H1 (cell line): ENCODE data around the gene CDIPT. TPM values are rescaled to one million over a fixed set of nuclear protein-coding genes. Genes with fewer than 3 reads are reported as not detected.

Source experiments
- CTCF ChIA-PET: fragments of 300-600 bp; sonication (Branson Sonifier 250); formaldehyde crosslinking; loops from one replicate; lab custom pipeline; 2021; ENCODE audit not compliant: partially characterized antibody; lab: Charles Lee
- POLR2A ChIA-PET: fragments of 300-600 bp; sonication (Branson Sonifier 250); formaldehyde crosslinking; loops from one replicate; lab custom pipeline; 2021; ENCODE audit warnings: inconsistent platforms; ENCODE audit not compliant: partially characterized antibody; lab: Charles Lee
- DNase-seq, 2 experiments: peaks; one replicate each; pipeline versions ENCODE4 v3.0.0 to v3.0.0-alpha.2; 2010 to 2022; ENCODE audit warnings: low spot score in 2 of 2, low read depth in 1 of 2, mixed read lengths in 1 of 2
- FAIRE-seq: peaks from 2 replicates; lab custom pipeline; 2011; peaks lifted over from hg19 to GRCh38; lab: Jason Lieb, UNC
- H2AFZ ChIP-seq: 2 replicates; pipeline ENCODE4 v1.8.1; 2012; ENCODE audit warnings: low read length, inconsistent platforms
- H2AK5ac ChIP-seq: 2 replicates; pipeline ENCODE4 v1.6.1; 2013; ENCODE audit warnings: low read depth, low read length
- H2BK120ac ChIP-seq: replicated peaks from 2 replicates; pipeline ENCODE3; 2013; ENCODE audit warnings: low read depth, low read length, inconsistent platforms
- H2BK12ac ChIP-seq: 2 replicates; pipeline ENCODE4 v1.6.1; 2013; ENCODE audit warnings: low read depth, low read length
- H2BK15ac ChIP-seq: 2 replicates; pipeline ENCODE4 v1.6.1; 2013; ENCODE audit warnings: low read length
- H2BK20ac ChIP-seq: 2 replicates; pipeline ENCODE4 v1.6.1; 2013; ENCODE audit warnings: low read length
- H2BK5ac ChIP-seq: 2 replicates; pipeline ENCODE4 v1.6.1; 2013; ENCODE audit warnings: low read depth, low read length
- H3K14ac ChIP-seq: 2 replicates; pipeline ENCODE4 v1.6.1; 2013; ENCODE audit warnings: inconsistent platforms; ENCODE audit not compliant: insufficient read length
- H3K18ac ChIP-seq: 2 replicates; pipeline ENCODE4 v1.6.1; 2013; ENCODE audit warnings: low read length; ENCODE audit errors: extremely low read depth
- H3K23ac ChIP-seq: 2 replicates; pipeline ENCODE4 v1.6.1; 2013; ENCODE audit warnings: inconsistent platforms; ENCODE audit not compliant: insufficient read length
- H3K23me2 ChIP-seq: 2 replicates; pipeline ENCODE4 v1.6.1; 2013; ENCODE audit warnings: low read depth, low read length
- H3K27ac ChIP-seq: 2 replicates; pipeline ENCODE4 v1.6.1; 2011; ENCODE audit warnings: low read depth, low read length, inconsistent platforms
- H3K27me3 ChIP-seq, 4 experiments: replicated peaks in 1 of 4; 1 replicate in 1 of 4; 2 replicates in 3 of 4; pipeline versions ENCODE4 v1.6.1 to v1.8.1; 2011 to 2013; ENCODE audit warnings: low read length in 3 of 4, mild to moderate bottlenecking in 3 of 4, inconsistent platforms in 2 of 4, mixed read lengths in 2 of 4, moderate library complexity in 1 of 4; ENCODE audit not compliant: control insufficient read depth in 3 of 4, insufficient read depth in 3 of 4; ENCODE audit errors: extremely low read depth in 1 of 4
- H3K36me3 ChIP-seq, 4 experiments: 2 replicates each; pipeline versions ENCODE4 v1.6.1 to v1.8.1; 2011 to 2013; ENCODE audit warnings: mild to moderate bottlenecking in 4 of 4, low read length in 3 of 4, moderate library complexity in 2 of 4, control low read depth in 1 of 4, inconsistent platforms in 1 of 4; ENCODE audit not compliant: insufficient read depth in 4 of 4, control insufficient read depth in 2 of 4
- H3K4ac ChIP-seq: replicated peaks from 2 replicates; pipeline ENCODE3; 2013; ENCODE audit warnings: low read length, low read depth, mixed read lengths, inconsistent platforms; ENCODE audit not compliant: insufficient read length
- H3K4me1 ChIP-seq, 4 experiments: replicated peaks in 1 of 4; 1 replicate in 1 of 4; 2 replicates in 3 of 4; pipeline versions ENCODE4 v1.6.1 to v1.8.1; 2011 to 2013; ENCODE audit warnings: low read length in 3 of 4, inconsistent platforms in 2 of 4, mixed read lengths in 1 of 4; ENCODE audit not compliant: insufficient read depth in 4 of 4, control insufficient read depth in 3 of 4
- H3K4me2 ChIP-seq, 2 experiments: 2 replicates each; pipeline versions ENCODE4 v1.6.1 to v1.8.1; 2011 to 2013; ENCODE audit warnings: low read depth in 2 of 2, low read length in 2 of 2, control low read depth in 1 of 2, inconsistent platforms in 1 of 2, mild to moderate bottlenecking in 1 of 2; ENCODE audit not compliant: insufficient read depth in 1 of 2
- H3K4me3 ChIP-seq, 4 experiments: fragments of 200-600, 300-600 bp in 1 of 4; sonication (generic), shearing (Covaris generic), sonication (Bioruptor Twin) in 1 of 4; 2 replicates each; pipeline versions ENCODE4 v1.5.1 to v1.8.1; 2011 to 2016; ENCODE audit warnings: low read length in 4 of 4, low read depth in 3 of 4, control low read depth in 2 of 4, inconsistent platforms in 2 of 4, mild to moderate bottlenecking in 2 of 4, mixed read lengths in 1 of 4, moderate library complexity in 1 of 4; ENCODE audit not compliant: insufficient read depth in 2 of 4; ENCODE audit errors: extremely low read depth in 1 of 4
- H3K56ac ChIP-seq: replicated peaks from 2 replicates; pipeline ENCODE3; 2013; ENCODE audit warnings: low read depth, mild to moderate bottlenecking, mixed read lengths, low read length, inconsistent platforms; ENCODE audit not compliant: insufficient read length
- H3K79me1 ChIP-seq: 2 replicates; pipeline ENCODE4 v1.6.1; 2013; ENCODE audit warnings: low read depth, low read length, control low read depth
- H3K79me2 ChIP-seq, 2 experiments: 2 replicates each; pipeline versions ENCODE4 v1.6.1 to v1.8.1; 2012 to 2013; ENCODE audit warnings: low read length in 2 of 2, mild to moderate bottlenecking in 2 of 2, inconsistent platforms in 1 of 2; ENCODE audit not compliant: insufficient read depth in 2 of 2, control insufficient read depth in 1 of 2
- H3K9ac ChIP-seq, 4 experiments: replicated peaks in 1 of 4; 1 replicate in 1 of 4; 2 replicates in 3 of 4; pipeline versions ENCODE4 v1.6.1 to v1.8.1; 2011 to 2013; ENCODE audit warnings: low read depth in 3 of 4, low read length in 3 of 4, control low read depth in 2 of 4, mild to moderate bottlenecking in 2 of 4, moderate library complexity in 2 of 4, inconsistent platforms in 1 of 4; ENCODE audit errors: extremely low read depth in 1 of 4
- H3K9me3 ChIP-seq, 2 experiments: 2 replicates each; pipeline versions ENCODE4 v1.6.1 to v1.8.1; 2012 to 2013; ENCODE audit warnings: mild to moderate bottlenecking in 2 of 2, moderate library complexity in 2 of 2, control low read depth in 1 of 2, inconsistent platforms in 1 of 2, low read depth in 1 of 2, low read length in 1 of 2, mixed read lengths in 1 of 2; ENCODE audit not compliant: insufficient read depth in 2 of 2
- H4K20me1 ChIP-seq, 2 experiments: replicated peaks in 1 of 2; 2 replicates each; pipeline versions ENCODE3 to v1.8.1; 2011 to 2013; ENCODE audit warnings: inconsistent platforms in 2 of 2, low read length in 2 of 2, mild to moderate bottlenecking in 1 of 2; ENCODE audit not compliant: insufficient read depth in 2 of 2, control insufficient read depth in 1 of 2
- H4K5ac ChIP-seq: 2 replicates; pipeline ENCODE4 v1.6.1; 2013; ENCODE audit warnings: low read length, low read depth, mixed read lengths, inconsistent platforms; ENCODE audit not compliant: insufficient read length
- H4K8ac ChIP-seq: 2 replicates; pipeline ENCODE4 v1.8.0; 2013; ENCODE audit warnings: mild to moderate bottlenecking, moderate library complexity, low read length, inconsistent platforms; ENCODE audit not compliant: insufficient read depth; ENCODE audit errors: extremely low read depth
- H4K91ac ChIP-seq: replicated peaks from 2 replicates; pipeline ENCODE3; 2013; ENCODE audit warnings: low read length, mixed read lengths, inconsistent platforms; ENCODE audit not compliant: insufficient read length
- KDM4A ChIP-seq: IDR thresholded peaks from one replicate; pipeline ENCODE4 v1.7.1; 2012; ENCODE audit warnings: low read depth, mild to moderate bottlenecking, moderate library complexity, low read length, inconsistent platforms; ENCODE audit not compliant: severe bottlenecking
- SIN3A ChIP-seq, 2 experiments: IDR thresholded peaks in 1 of 2; conservative IDR thresholded peaks in 1 of 2; 2 replicates each; pipeline ENCODE4 v1.6.1; 2011 to 2012; ENCODE audit warnings: low read length in 2 of 2, improper control_type of control experiment in 1 of 2, low read depth in 1 of 2, mild to moderate bottlenecking in 1 of 2
- WGBS, 2 experiments: shearing (Covaris generic) in 1 of 2; methylation state at CpG; one replicate each; pipeline versions ENCODE4 v1.1.6 to v1.1.7; 2013 to 2015; ENCODE audit warnings: low lambda C conversion rate in 2 of 2, mixed read lengths in 2 of 2, inconsistent platforms in 1 of 2, low coverage in 1 of 2, missing lambda C conversion rate in 1 of 2; ENCODE audit not compliant: insufficient replicate concordance in 2 of 2, insufficient coverage in 1 of 2, insufficient read length in 1 of 2; ENCODE audit errors: extremely low coverage in 1 of 2, missing lambda C conversion rate in 1 of 2; 5-methylcytosine and 5-hydroxymethylcytosine counted together
- polyA plus RNA-seq, 7 experiments: library from polyadenylated mRNA; depleted of rRNA in 3 of 7; stranded (reverse) in 5 of 7; unstranded in 2 of 7; fragments of >200 nt in 5 of 7; fragments of 200-250 nt in 2 of 7; gene quantifications; 1 replicate in 5 of 7; 2 replicates in 1 of 7; 4 replicates in 1 of 7; pipeline versions ENCODE4 v1.2.1 to v1.2.3, GENCODE V29; 2011 to 2013; ENCODE audit warnings: missing spikeins in 2 of 7, mixed read lengths in 2 of 7
- total RNA-seq: library from RNA; stranded (reverse); fragmentation: NEBNext Ultra II Directional; extraction: Animal tissue kit (Norgen Biotek cat#: 25700); gene quantifications from 2 replicates; pipeline ENCODE4 v1.2.1, GENCODE V29; 2021

Gene CDIPT
- total and polyA plus RNA-seq, 2 of the 8 experiments (the other 6 are each of a cell fraction or from before 2014, with no cell fraction given), result 69.2 to 140 TPM

- peak overlapping the region; percentile 40; the same call in 1 of the 2 replicates for H2AK5ac ChIP-seq
- ChIA-PET POLR2A (interaction anchor here (0.9 to 16.6 kb wide), 9 partner anchors 7 to 217 kb away, joined by 3 to 167 read pairs (median 4); partner anchors contain the start of genes CDIPT, HIRIP3, MAZ and TLCD3B), CTCF (interaction anchor here (0.6 to 17.5 kb wide), 5 partner anchors 25 to 63 kb away, joined by 3 to 212 read pairs (median 3); no protein-coding TSS in a partner anchor)
- FAIRE-seq (no peak), DNase-seq (no peak)
- no peak overlapping the region for H3K56ac ChIP-seq
- H3K4ac ChIP-seq, result no peak overlapping the region
- H3K23ac ChIP-seq, result no peak overlapping the region
- peaks cover 0 to 45% (median 31%) of the 10 kb centered on the region in 4 experiments; a peak in 6 of 7 replicates for H3K4me1 ChIP-seq
- H3K23me2 ChIP-seq, result peaks cover 27% of the 10 kb centered on the region
- peak overlapping the region; percentile 91 to 92 for H3K4me2 ChIP-seq
- no peaks in the 10 kb centered on the region for H3K9me3 ChIP-seq
- 64% methylated on average over 3 of the region's 5 CpGs; no CpG with 5 or more reads in 1 of the 2 experiments for WGBS, 2 experiments
- H3K27ac ChIP-seq, result no peak overlapping the region
- no peak overlapping the region for H4K8ac ChIP-seq
- H4K91ac ChIP-seq, result peak overlapping the region; percentile 54
- H3K4me3 ChIP-seq, result peak overlapping the region; percentile 59 to 91 (median 83); a peak in 7 of 8 replicates
- no peaks in the 10 kb centered on the region; the same call in none of the 2 replicates for H3K79me1 ChIP-seq
- H2AFZ ChIP-seq, result no peak overlapping the region
- peak overlapping the region; percentile 80; the same call in 1 of the 2 replicates for H2BK20ac ChIP-seq
- peak overlapping the region; percentile 92; the same call in 1 of the 2 replicates for H2BK12ac ChIP-seq
- H4K20me1 ChIP-seq, result peaks cover 5 to 8% of the 10 kb centered on the region in 2 experiments
- H3K27me3 ChIP-seq, result no peaks in the 10 kb centered on the region
- H3K14ac ChIP-seq, result no peak overlapping the region
- no peak overlapping the region for H4K5ac ChIP-seq
- peaks cover 6 to 26% (median 16%) of the 10 kb centered on the region in 4 experiments for H3K36me3 ChIP-seq
- H2BK15ac ChIP-seq, result peak overlapping the region; percentile 82; the same call in 1 of the 2 replicates
- H2BK120ac ChIP-seq, result no peak overlapping the region
- peak overlapping the region in 1 of 4 experiments; percentile 39; a peak in 3 of 7 replicates for H3K9ac ChIP-seq
- H3K79me2 ChIP-seq, result peaks cover 0 to 26% of the 10 kb centered on the region in 2 experiments; a peak in 1 of 4 replicates
- H2BK5ac ChIP-seq, result peak overlapping the region; percentile 89; the same call in 1 of the 2 replicates
- TF ChIP-seq KDM4A (peak; percentile 5), SIN3A (conservative IDR thresholded peaks at IDR 0.05 in 1 of 2, IDR thresholded peaks at IDR 0.05 in 1 of 2; ENCODE audit: low read depth in 1 of 2, low read length in 2 of 2) (no peak)
- H3K18ac ChIP-seq, result peak overlapping the region; percentile 71
Observed at GRCh38 chr16:29814592-29814991, 48.4 kb downstream of the CDIPT start.
